WTC11 (cell line): ENCODE data around the gene LIMS2.

Experiments
- CREM ChIP-seq: sonication (generic); formaldehyde crosslinking; IDR thresholded peaks from 2 replicates; pipeline ENCODE4 v1.8.1; 2022; ENCODE audit warnings: mild to moderate bottlenecking, missing genetic modification reagents, moderate library complexity
- ERG ChIP-seq: fragments of 250-450 bp; sonication (Bioruptor Pico); IDR thresholded peaks from 2 replicates; pipeline ENCODE4 v1.8.0; 2021; ENCODE audit warnings: mild to moderate bottlenecking
- KAT7 ChIP-seq: sonication (generic); formaldehyde crosslinking; IDR thresholded peaks from 2 replicates; pipeline ENCODE4 v1.8.1; 2023; ENCODE audit warnings: missing genetic modification reagents, mild to moderate bottlenecking, borderline replicate concordance
- MAX ChIP-seq: sonication (generic); formaldehyde crosslinking; IDR thresholded peaks from 2 replicates; pipeline ENCODE4 v1.8.0; 2022; ENCODE audit warnings: mild to moderate bottlenecking, missing genetic modification reagents
- SP1 ChIP-seq: sonication (generic); formaldehyde crosslinking; conservative IDR thresholded peaks from 2 replicates; pipeline ENCODE4 v1.8.1; 2022; ENCODE audit warnings: missing genetic modification reagents
- TEAD4 ChIP-seq: sonication (generic); formaldehyde crosslinking; IDR thresholded peaks from 2 replicates; pipeline ENCODE4 v1.8.0; 2022; ENCODE audit warnings: mild to moderate bottlenecking, missing genetic modification reagents
- ZNF232 ChIP-seq: sonication (generic); formaldehyde crosslinking; IDR thresholded peaks from 2 replicates; pipeline ENCODE4 v1.8.0; 2022; ENCODE audit warnings: mild to moderate bottlenecking, missing genetic modification reagents
- ZNF512 ChIP-seq: sonication (generic); formaldehyde crosslinking; IDR thresholded peaks from 2 replicates; pipeline ENCODE4 v1.8.1; 2022; ENCODE audit warnings: missing genetic modification reagents, borderline replicate concordance
- TF ChIP-seq, protein P1 (sequence below): fragments of 200-600 bp; IDR thresholded peaks from 2 replicates; pipeline ENCODE4 v1.8.0; 2022; ENCODE audit warnings: antibody characterized with exemption
- TF ChIP-seq, protein P2 (sequence below): fragments of 250-450 bp; sonication (Bioruptor Pico); conservative IDR thresholded peaks from 2 replicates; pipeline ENCODE4 v1.9.0; 2021; ENCODE audit warnings: mild to moderate bottlenecking
- TF ChIP-seq, protein P3 (sequence below): sonication (generic); formaldehyde crosslinking; IDR thresholded peaks from 2 replicates; pipeline ENCODE4 v1.8.0; 2022; ENCODE audit warnings: mild to moderate bottlenecking, missing genetic modification reagents
- TF ChIP-seq, protein P4 (sequence below): sonication (generic); formaldehyde crosslinking; IDR thresholded peaks from 2 replicates; pipeline ENCODE4 v1.8.1; 2022; ENCODE audit warnings: low read depth, mild to moderate bottlenecking, moderate library complexity, missing genetic modification reagents, borderline replicate concordance
- TF ChIP-seq, protein P5 (sequence below): sonication (generic); formaldehyde crosslinking; IDR thresholded peaks from 2 replicates; pipeline ENCODE4 v1.8.1; 2022; ENCODE audit warnings: mild to moderate bottlenecking, moderate library complexity, missing genetic modification reagents

GRCh38 chr2:127619877-127620705 lies 55.2 kb downstream of the LIMS2 start:
- TF ChIP-seq, protein P1, sequence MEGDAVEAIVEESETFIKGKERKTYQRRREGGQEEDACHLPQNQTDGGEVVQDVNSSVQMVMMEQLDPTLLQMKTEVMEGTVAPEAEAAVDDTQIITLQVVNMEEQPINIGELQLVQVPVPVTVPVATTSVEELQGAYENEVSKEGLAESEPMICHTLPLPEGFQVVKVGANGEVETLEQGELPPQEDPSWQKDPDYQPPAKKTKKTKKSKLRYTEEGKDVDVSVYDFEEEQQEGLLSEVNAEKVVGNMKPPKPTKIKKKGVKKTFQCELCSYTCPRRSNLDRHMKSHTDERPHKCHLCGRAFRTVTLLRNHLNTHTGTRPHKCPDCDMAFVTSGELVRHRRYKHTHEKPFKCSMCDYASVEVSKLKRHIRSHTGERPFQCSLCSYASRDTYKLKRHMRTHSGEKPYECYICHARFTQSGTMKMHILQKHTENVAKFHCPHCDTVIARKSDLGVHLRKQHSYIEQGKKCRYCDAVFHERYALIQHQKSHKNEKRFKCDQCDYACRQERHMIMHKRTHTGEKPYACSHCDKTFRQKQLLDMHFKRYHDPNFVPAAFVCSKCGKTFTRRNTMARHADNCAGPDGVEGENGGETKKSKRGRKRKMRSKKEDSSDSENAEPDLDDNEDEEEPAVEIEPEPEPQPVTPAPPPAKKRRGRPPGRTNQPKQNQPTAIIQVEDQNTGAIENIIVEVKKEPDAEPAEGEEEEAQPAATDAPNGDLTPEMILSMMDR, result no peak
- TF ChIP-seq SP1, result no peak
- no peak for TF ChIP-seq ZNF232 (CRISPR knock-in tag)
- no peak for TF ChIP-seq CREM (CRISPR knock-in tag)
- TF ChIP-seq, protein P2, sequence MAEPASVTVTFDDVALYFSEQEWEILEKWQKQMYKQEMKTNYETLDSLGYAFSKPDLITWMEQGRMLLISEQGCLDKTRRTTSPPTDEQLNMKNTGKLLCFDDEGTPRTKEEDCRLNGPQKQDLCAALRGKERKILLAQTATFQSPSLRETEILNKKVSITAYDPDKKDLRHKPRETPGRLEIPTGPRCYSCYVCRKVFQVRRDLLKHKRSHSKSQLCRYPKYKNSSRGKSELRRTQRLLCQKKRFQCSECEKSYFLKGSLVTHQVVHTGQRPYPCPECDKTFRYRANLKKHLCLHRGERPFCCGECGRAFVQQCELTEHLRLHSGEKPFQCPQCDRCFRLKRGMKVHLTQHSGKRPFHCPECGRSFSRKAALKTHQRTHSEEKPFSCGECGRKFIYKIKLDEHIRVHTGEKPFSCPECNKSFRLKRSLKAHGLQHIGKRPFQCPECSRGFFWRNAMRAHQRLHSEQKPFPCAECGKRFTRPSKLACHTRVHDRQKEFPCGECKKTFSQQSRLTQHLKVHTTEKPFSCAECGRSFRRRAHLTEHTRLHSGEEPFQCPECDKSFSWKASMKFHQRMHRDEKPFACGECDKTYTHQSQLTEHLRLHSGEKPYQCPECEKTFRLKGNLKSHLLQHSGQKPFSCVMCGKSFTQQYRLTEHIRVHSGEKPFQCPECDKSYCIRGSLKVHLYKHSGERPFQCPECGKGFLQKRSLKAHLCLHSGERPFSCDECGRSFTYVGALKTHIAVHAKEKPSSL, result no peak
- no peak for TF ChIP-seq MAX
- TF ChIP-seq, protein P3, sequence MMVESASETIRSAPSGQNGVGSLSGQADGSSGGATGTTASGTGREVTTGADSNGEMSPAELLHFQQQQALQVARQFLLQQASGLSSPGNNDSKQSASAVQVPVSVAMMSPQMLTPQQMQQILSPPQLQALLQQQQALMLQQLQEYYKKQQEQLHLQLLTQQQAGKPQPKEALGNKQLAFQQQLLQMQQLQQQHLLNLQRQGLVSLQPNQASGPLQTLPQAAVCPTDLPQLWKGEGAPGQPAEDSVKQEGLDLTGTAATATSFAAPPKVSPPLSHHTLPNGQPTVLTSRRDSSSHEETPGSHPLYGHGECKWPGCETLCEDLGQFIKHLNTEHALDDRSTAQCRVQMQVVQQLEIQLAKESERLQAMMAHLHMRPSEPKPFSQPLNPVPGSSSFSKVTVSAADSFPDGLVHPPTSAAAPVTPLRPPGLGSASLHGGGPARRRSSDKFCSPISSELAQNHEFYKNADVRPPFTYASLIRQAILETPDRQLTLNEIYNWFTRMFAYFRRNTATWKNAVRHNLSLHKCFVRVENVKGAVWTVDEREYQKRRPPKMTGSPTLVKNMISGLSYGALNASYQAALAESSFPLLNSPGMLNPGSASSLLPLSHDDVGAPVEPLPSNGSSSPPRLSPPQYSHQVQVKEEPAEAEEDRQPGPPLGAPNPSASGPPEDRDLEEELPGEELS, result no peak
- TF ChIP-seq, protein P4, sequence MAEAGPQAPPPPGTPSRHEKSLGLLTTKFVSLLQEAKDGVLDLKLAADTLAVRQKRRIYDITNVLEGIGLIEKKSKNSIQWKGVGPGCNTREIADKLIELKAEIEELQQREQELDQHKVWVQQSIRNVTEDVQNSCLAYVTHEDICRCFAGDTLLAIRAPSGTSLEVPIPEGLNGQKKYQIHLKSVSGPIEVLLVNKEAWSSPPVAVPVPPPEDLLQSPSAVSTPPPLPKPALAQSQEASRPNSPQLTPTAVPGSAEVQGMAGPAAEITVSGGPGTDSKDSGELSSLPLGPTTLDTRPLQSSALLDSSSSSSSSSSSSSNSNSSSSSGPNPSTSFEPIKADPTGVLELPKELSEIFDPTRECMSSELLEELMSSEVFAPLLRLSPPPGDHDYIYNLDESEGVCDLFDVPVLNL, result no peak
- no peak for TF ChIP-seq KAT7 (CRISPR knock-in tag)
- TF ChIP-seq, protein P5, sequence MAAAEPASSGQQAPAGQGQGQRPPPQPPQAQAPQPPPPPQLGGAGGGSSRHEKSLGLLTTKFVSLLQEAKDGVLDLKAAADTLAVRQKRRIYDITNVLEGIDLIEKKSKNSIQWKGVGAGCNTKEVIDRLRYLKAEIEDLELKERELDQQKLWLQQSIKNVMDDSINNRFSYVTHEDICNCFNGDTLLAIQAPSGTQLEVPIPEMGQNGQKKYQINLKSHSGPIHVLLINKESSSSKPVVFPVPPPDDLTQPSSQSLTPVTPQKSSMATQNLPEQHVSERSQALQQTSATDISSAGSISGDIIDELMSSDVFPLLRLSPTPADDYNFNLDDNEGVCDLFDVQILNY, result no peak
- no peak for TF ChIP-seq ERG
- TF ChIP-seq TEAD4, result no peak
- no peak for TF ChIP-seq ZNF512 (CRISPR knock-in tag)
